CD4-positive, alpha-beta T cell treated with Interleukin-12 subunit alpha and Interleukin-12 subunit beta, for 1 hour (primary cell): Measurements from ENCODE around the gene ODF2L.

Experiments
- DNase-seq: peaks from one replicate; pipeline ENCODE4 v3.0.0-alpha.2; 2020

ODF2L gene

DNA sequence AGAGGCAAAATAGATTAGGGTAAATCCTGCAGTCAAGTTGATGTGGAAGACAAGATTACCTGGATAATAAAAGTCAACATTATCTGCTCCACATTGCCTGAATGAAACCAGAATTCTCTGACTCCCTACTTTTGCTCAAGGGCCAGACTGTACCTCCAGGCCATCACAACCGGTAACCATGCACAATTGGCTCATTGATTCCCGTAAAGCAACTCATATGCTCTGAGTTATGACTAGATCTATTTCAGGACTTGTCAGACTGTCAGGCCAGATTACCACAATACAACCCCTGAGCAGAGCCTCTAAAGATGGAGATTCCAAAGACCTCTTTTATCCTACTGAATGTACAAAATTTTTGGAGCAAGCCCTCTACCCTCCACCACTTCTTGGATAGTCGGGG is 90.4 kb downstream of the ODF2L start:
- no peak for DNase-seq

DNA sequence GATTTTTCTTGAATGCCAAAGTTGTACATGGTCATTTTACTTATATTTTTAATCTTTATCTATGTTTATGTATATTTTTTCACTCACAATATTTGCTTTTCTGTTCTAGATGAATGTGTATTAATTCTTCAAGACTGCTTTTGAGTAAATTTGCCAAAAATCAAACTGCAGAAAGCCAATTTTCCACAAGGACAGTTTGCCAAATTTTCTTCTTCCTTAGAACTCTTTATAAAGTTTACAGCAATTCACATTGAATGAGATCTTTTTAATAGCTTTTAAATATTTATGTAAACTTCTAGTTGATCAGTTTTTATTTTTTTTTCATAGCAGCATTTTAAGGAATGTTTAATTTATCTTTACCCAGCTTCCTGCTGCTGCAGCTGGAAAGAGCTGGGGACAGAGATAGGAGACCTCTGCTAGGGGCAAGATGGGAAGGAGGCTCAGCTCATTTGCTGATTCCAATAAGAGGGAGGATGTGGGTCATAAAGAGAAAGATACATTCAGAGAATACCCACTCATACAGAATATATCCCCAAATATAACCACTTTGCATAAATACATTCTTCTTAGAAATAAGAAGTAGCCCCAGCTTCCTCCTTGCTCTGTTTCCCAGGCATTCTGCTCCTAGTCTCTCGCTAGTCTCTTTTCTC is 93.0 kb downstream of the ODF2L start:
- DNase-seq, result no peak
